ENCODE results near the gene CCDC91. TPM values are rescaled to one million over a fixed set of nuclear protein-coding genes. Genes with fewer than 3 reads are reported as not detected.

CCDC91 gene
- total and polyA plus RNA-seq, 2 of the 4 experiments (the other 2 are of a cell fraction), result 8.6 to 14.7 TPM

- no peak overlapping the region for H4K91ac ChIP-seq (ENCODE audit: insufficient read depth, low read depth, low read length)
- WGBS, 2 experiments (ENCODE audit: extremely low coverage in 2 of 2, insufficient read length in 1 of 2), result no CpG with 5 or more reads among the region's 3 CpGs
- 0 out of 2 replicates have a peak, but pooled peaks cover 2% of the 10 kb centered on the region for H3K9me1 ChIP-seq (ENCODE audit: insufficient read depth, low read length)
- no peak overlapping the region for H4K5ac ChIP-seq (ENCODE audit: low read depth, low read length)
- H3K9ac ChIP-seq (ENCODE audit: low read depth, low read length), result no peak overlapping the region
- in situ Hi-C loops (cut with MboI; ENCODE audit: low sequenced_read_pairs) (no loop called here), intact Hi-C loops (cut with micrococcal nuclease) (no loop called here), dilution Hi-C loops (cut with HindIII; ENCODE audit: low sequenced_read_pairs, unreplicated experiment) (no loop called here)
- H2BK120ac ChIP-seq (ENCODE audit: low read depth, low read length), result no peak overlapping the region
- H3K27me3 ChIP-seq (ENCODE audit: control insufficient read depth, insufficient read depth, low read length), result no peaks in the 10 kb centered on the region
- H2AFZ ChIP-seq (replicated peaks; ENCODE audit: low read length, poor library complexity), result no peak overlapping the region
- H3K36me3 ChIP-seq (ENCODE audit: control insufficient read depth, insufficient read depth, low read length), result no peaks in the 10 kb centered on the region
- H3K4me2 ChIP-seq (ENCODE audit: low read depth, low read length), result no peak overlapping the region
- no peak overlapping the region for H2BK5ac ChIP-seq (ENCODE audit: low read depth, low read length, poor library complexity, severe bottlenecking)
- H3K18ac ChIP-seq (ENCODE audit: low read depth, low read length), result no peak overlapping the region
- ATAC-seq (ENCODE audit: low read depth), result no peak
- H2BK20ac ChIP-seq (ENCODE audit: low read depth, low read length), result no peak overlapping the region
- H3K4me3 ChIP-seq (ENCODE audit: insufficient read depth, low read depth, low read length), result no peak overlapping the region
- no peak overlapping the region for H3K23ac ChIP-seq (ENCODE audit: low read depth, low read length)
- H2AK9ac ChIP-seq (replicated peaks; ENCODE audit: low read depth, low read length, poor library complexity), result no peak overlapping the region
- no peaks in the 10 kb centered on the region for H3K4me1 ChIP-seq (ENCODE audit: control insufficient read depth, insufficient read depth, low read length)
- H3K4ac ChIP-seq (ENCODE audit: low read depth, low read length), result no peak overlapping the region
- no peak overlapping the region for H3K27ac ChIP-seq (ENCODE audit: insufficient read depth, low read length)
- no peak overlapping the region for H2BK15ac ChIP-seq (ENCODE audit: low read depth, low read length)
- H3K14ac ChIP-seq (replicated peaks; ENCODE audit: low read depth, low read length), result no peak overlapping the region
- no peaks in the 10 kb centered on the region for H3K9me3 ChIP-seq (ENCODE audit: control insufficient read depth, insufficient read depth, low read length)
- no peak overlapping the region for H2AK5ac ChIP-seq (ENCODE audit: low read depth, low read length)
- no peaks in the 10 kb centered on the region for H3K79me1 ChIP-seq (ENCODE audit: low read depth in 1 of 2, low read length in 2 of 2)
- H4K20me1 ChIP-seq (ENCODE audit: insufficient read depth, low read length), result no peaks in the 10 kb centered on the region
- no peak for TF ChIP-seq SMC3 (IDR thresholded peaks at IDR 0.05; ENCODE audit: low read depth, low read length)
- TF ChIP-seq MAZ (IDR thresholded peaks at IDR 0.05; ENCODE audit: borderline replicate concordance, low read depth, low read length), result no peak
- TF ChIP-seq FOS (IDR thresholded peaks at IDR 0.05; ENCODE audit: low read depth, low read length), result no peak
- TF ChIP-seq RFX5 (IDR thresholded peaks at IDR 0.05; ENCODE audit: low read depth, low read length), result no peak
- TF ChIP-seq CHD1 (IDR thresholded peaks at IDR 0.05; ENCODE audit: low read depth, low read length), result no peak
- TF ChIP-seq MXI1 (IDR thresholded peaks at IDR 0.05; ENCODE audit: borderline replicate concordance, low read depth, low read length), result no peak
- TF ChIP-seq BHLHE40 (IDR thresholded peaks at IDR 0.05; ENCODE audit: low read depth, low read length), result no peak
- TF ChIP-seq, protein P1, sequence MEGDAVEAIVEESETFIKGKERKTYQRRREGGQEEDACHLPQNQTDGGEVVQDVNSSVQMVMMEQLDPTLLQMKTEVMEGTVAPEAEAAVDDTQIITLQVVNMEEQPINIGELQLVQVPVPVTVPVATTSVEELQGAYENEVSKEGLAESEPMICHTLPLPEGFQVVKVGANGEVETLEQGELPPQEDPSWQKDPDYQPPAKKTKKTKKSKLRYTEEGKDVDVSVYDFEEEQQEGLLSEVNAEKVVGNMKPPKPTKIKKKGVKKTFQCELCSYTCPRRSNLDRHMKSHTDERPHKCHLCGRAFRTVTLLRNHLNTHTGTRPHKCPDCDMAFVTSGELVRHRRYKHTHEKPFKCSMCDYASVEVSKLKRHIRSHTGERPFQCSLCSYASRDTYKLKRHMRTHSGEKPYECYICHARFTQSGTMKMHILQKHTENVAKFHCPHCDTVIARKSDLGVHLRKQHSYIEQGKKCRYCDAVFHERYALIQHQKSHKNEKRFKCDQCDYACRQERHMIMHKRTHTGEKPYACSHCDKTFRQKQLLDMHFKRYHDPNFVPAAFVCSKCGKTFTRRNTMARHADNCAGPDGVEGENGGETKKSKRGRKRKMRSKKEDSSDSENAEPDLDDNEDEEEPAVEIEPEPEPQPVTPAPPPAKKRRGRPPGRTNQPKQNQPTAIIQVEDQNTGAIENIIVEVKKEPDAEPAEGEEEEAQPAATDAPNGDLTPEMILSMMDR (conservative IDR thresholded peaks at IDR 0.05; ENCODE audit: low read depth, low read length), result no peak
- no peak for TF ChIP-seq NFE2L2 (IDR thresholded peaks at IDR 0.05; ENCODE audit: low read depth, low read length)
- CTCF ChIA-PET, result no interaction called here
- no peak overlapping the region for H3K56ac ChIP-seq (ENCODE audit: extremely low read depth, insufficient read depth, low read length)
- BruUV-seq (replicated peaks), result no TSS peak
- no peak for DNase-seq
- POLR2A ChIA-PET (ENCODE audit: unreplicated experiment), result no interaction called here
- H4K8ac ChIP-seq (ENCODE audit: low read depth in 2 of 2, low read length in 2 of 2), result no peak overlapping the region
Measured at GRCh38 chr12:28457785-28458184, 267.5 kb downstream of the CCDC91 start.

All from IMR-90 (cell line).